GM18870 (cell line): ENCODE data around the gene F10.

ENCODE experiments used
- ATAC-seq: cut with Tn5 transposase; IDR thresholded peaks from one replicate; pipeline ENCODE4 v1.9.1; 2021; ENCODE audit warnings: moderate library complexity; ENCODE audit not compliant: unreplicated experiment

Gene F10

DNA sequence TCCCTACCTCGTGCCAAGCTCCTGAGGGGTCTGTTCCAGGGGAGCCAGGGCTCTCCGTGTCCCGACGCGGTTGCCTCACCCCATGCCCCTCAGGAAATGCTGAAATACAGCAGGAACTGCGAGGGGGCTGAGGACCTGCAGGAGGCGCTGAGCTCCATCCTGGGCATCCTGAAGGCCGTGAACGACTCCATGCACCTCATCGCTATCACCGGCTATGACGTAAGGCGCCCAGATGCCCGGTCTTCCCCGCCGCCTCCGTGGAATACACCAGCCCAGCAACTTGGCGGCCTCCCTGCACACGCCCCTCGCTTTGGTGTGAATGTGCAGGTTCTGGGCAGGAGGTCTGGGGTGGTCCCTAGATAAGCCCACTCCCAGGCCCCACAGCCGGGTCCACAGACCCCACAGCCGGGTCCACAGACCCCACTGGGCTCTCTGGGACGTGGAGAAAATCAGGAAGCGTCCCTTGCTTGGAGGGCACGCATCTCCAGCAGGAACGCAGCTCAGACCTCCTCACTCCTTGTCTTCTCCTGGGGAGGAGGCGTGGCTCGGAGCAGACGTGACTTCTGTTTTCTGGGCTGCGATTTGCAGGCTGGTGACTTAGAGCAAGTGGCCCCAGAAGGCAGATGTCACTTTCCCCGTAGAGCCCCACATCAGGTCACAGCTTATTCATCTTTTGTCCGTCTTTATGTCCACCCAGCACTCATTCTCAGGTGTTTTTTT lies 36.4 kb upstream of the F10 start:
- no peak for ATAC-seq

DNA sequence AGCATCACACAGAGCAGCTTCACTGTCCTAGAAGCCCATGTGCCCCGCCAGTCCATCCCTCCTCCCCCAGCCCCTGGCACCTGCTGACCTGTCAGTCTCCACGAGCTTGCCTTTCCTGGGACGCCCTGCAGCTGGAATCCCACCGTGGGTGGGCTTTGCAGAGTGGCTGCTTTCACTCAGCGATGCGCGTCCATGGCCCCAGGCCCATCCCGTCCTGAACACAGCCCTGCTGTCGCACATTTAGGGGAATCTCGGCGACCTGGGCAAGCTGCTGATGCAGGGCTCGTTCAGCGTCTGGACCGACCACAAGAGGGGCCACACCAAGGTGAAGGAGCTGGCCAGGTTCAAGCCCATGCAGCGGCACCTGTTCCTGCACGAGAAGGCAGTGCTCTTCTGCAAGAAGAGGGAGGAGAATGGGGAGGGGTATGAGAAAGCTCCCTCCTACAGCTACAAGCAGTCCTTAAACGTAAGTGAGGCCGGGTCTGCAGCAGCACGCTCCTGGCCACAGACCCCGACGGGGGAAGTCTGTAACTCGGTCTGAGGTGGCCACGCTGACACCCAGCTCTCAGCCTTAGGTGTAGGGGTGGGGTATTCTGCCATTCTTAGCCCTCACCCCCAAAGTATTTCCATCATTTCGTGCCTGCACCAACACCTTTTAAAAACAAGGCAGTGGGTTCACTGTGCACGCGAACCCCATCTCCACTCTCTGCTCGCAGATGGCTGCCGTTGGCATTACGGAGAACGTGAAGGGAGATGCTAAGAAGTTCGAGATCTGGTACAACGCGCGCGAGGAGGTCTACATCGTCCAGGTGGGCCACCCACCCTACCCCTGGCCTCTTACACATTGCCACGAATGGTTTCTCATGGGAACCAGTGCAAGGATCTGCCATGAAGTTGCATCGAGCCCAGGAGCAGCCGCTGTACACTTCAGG lies 35.3 kb upstream of the F10 start:
- no peak for ATAC-seq

DNA sequence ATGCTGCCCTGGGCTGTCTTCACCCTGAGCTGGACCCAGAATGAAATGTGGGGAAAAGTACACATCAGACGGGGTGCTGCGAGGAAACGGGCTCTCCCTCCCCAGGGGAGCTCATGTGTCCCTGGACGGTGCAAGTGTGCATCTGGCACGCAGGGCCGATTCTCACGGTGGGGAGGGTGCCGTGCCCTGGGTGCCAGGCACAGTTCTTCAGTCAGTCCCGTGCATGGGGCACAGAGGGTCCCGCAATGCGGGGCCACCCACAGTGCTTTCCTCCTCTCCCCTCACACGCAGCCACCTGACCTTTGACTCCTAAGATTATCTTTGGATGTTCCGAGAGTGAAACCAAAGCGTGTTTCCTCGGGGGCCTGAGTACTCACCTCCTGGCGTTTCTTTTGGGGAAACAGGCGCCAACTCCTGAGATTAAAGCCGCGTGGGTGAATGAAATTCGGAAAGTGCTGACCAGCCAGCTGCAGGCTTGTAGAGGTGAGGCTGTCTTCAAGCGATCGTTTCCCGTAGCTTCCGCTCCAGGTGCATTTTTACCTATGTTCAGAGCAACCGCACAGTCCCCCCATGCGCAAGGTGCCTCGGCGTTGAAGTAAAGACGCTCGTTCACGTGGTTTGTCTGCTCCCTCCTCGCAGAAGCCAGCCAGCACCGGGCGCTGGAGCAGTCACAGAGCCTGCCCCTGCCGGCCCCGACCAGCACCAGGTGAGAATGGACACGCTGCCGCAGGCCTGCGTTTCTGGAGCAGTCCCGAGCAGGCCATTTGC lies 34.5 kb upstream of the F10 start:
- no peak for ATAC-seq

DNA sequence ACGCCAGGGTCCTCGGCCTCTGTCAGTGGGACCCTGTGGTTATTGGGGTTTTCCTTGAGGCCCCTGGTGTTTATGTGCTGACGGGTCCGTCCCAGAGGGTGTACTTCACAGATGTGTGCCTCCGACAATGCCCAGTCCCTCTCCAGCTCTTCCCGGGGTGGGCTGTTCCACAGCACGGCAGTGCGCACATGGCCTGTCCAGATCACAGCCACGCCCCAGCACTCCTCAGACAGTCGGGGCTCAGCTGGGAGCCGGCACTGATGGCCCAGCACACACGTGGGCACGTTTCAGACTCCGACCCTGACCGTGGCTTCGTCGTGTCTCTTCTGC lies 33.9 kb upstream of the F10 start:
- ATAC-seq, result no peak

DNA sequence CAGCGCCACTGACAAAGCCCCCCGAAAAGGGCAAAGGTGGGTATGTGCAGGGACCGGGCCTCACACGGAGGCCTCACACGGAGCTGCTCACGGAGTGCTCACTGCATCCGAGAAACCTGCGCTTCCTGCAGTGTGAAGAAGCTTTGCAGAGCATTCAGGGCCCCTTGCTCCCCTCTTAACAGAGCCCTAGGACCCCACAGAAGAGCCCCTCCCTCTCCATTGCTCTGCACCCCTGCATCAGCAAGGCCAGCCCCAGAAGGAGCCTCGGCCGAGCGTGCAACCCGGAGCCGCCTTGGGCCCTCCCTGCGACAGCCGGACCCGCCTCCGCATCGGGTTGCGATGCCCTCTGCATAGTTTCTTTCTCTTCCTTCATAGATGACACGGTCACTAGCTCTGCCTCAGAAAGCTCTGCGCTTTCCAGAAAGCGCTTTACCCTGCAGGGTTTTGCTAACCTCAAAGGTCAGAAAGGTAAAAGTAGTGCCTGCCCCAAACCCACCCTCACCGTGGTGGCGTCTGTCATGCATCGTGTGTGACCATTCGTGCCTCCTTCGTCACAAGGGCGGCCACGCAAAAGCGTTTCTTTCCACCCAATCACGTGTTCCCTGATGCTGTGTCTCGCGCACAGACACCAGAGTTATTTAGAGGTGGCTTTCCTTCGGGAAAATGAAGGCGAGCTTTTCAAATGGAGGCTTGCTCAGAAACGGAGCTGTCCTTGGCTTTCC lies 32.7 kb upstream of the F10 start:
- ATAC-seq, result no peak

- ATAC-seq, result no peak
Observed at GRCh38 chr13:113090415-113090770, 32.2 kb upstream of the F10 start.

DNA sequence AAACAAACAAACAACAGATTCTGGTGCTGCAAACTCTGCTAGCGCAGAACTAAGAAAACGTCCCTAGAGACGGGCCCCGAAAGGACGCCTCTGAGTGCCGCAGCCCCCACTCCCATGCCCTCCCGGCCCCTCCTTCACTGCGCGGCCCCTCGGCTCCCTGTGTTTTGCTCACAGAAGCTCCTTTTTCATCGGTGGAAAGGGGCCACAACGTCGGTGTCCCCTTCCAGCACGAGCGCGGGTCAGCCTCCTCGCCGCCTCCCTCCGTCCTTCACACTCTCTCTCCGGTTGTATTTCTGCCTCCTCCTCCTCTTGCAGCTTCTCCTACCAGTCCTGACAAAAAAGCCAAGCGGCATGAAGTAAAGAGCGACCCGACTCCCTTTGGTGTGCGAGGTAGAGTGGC lies 31.8 kb upstream of the F10 start:
- no peak for ATAC-seq

DNA sequence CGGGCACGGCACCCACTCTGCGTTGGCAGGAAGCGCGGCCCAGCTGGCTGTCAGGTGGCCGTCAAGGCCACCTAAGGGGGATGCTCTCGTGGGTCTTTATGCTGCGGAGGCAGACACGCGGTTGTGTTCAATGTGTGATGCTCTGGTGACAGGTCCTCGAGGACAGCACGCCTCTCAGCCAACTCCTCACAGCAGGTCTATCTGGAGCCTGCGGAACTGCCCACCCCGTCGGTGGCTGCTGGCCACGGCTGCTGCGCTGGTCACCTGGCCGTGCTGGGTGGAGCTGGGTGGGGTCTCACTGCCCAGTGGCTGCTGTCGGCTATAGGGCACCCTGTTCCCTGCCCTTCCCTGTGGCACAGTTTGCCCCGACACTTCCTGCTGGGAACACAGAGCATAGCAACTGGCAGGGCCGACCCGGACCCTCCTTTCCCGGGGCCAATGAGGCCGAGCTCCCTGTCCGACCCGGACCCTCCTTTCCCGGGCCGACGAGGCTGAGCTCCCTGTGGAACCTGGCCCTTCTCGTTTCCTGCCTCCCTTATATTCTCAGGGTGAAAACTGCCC lies 31.3 kb upstream of the F10 start:
- ATAC-seq, result no peak

GRCh38 chr13:113091891-113092775 lies 30.5 kb upstream of the F10 start:
- ATAC-seq, result no peak

GRCh38 chr13:113092776-113093579 lies 29.6 kb upstream of the F10 start:
- ATAC-seq, result no peak

DNA sequence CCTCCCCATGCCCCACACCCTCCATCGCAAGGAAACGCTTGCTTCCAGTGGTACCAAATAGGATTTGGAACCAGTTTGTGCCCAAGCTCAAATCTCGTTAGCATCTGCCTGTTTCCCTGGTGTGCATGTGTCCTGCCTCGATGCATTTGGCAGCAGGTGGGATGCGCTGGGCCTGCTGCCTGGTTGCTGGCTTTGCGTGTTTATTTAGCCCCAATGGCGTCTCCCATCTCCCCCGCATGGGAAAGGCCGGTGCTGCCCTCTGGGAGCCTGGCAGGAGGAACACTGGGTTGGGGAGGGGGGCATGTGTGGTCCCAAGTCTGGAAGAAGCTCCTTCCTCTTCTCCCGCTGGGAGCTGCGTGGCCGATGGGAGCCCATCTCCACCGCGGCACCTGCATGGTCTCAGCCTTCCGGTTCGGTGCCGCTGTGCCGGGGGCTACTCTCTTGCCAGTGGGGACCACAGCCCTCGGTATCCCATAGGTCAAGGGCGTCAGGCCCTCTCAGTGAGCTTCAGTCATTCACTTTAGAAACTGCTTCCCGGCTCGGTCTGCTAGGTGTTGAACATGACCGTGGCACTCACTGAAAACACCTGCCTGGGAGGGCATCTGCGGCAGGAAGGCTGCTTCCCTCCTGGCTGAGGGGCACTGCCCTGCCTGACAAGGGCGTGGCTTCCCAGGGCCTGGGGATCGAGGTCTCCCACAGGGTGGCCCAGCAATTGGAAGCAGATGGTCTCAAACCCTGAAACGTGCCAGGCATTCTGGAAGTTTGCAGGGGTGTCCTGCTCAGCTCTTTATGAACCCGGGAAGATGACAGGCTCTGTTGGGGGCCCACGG lies 28.8 kb upstream of the F10 start:
- ATAC-seq, result no peak

DNA sequence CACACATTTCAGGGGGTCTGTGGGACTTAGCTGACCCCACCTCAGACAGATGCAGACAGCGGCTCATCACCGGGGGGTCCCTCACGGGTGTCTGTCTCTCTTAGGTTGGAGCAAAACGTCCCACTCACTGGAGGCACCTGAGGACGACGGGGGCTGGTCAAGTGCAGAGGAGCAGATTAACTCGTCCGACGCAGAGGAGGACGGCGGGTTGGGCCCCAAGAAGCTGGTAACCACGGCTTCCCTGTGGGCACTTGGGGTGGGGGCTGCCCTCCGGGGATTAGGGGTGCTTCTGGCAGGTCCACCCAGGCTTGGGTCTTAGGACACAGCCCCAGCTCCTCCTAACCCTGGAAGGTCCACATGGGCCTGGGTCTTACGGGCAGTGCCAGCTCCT lies 28.2 kb upstream of the F10 start:
- no peak for ATAC-seq

DNA sequence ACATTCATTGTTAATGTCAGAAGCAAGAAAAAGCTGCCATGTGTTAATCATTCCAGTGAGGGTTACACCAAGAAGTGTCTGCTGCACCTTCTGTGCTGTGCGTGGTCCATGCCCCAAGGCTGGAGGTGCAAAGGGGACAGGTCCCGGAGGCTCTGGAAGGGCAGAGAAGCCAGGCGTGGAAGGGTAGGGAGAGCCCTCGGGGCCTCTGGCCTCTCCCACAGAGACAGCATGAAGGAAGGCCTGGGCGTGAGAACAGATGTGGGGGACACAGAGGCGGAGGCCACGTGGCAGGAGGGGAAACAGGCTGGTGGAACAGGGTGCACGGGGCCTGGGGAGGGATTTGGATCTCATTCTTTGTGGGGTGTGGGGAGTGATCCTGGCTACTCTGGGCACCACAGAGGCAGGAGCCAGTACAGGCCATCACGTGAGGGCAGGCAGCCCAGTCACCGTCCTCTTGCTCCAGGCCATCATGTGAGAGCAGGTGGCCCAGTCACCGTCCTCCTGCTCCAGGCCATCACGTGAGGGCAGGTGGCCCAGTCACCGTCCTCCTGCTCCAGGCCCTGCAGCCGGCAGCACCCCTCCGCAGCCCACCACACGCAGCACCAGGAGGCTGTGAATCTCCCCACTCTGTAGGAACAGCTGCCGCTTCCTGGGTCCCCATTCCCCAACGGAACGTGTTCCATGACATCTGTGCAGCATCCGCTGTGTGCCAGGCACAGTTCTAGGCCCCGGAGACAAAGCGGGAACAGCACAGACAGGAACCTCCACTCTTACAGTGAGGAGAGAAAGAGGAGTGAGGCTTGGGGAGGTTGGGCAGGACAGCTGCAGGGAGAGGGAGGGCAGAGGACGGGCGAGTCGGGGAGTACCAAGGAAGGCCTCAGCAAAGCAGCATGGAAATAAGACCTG lies 27.2 kb upstream of the F10 start:
- ATAC-seq, result no peak

DNA sequence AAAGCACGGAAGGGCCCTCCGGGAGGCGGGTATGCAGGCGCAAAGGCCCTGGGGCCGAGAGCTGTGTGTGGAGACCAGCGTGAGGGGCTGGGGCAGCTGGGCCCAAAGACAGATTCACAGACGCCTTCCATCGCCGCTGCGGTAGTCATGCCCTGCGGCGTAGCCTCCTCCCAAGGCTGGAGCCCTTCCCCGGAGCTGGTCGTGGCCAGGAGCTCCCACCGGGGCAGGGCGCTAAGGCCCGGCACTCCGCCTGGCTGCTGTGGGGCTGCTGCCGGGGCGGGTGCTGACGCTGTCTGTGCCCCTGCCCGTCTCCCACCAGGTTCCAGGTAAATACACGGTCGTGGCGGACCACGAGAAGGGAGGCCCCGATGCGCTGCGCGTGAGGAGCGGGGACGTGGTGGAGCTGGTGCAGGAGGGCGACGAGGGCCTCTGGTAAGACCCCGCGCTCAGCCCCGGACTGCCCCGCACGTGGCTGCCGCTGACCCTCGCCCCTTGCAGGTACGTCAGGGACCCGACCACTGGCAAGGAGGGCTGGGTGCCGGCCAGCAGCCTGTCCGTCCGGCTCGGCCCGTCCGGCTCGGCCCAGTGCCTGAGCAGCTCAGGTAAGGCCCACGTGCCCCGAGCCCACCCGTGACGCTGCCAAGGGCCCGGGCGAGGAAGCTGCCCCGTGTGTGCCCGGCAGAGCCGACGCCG lies 26.4 kb upstream of the F10 start:
- ATAC-seq, result no peak

GRCh38 chr13:113096745-113097305 lies 25.8 kb upstream of the F10 start:
- ATAC-seq, result no peak

GRCh38 chr13:113097651-113098050 lies 24.9 kb upstream of the F10 start:
- no peak for ATAC-seq
